ENCODE results near the gene CD58. TPM values are rescaled to one million over a fixed set of nuclear protein-coding genes. Genes with fewer than 3 reads are reported as not detected.

The CD58 gene
- total RNA-seq, 2 experiments from 2014 or later: 23.6 to 25.1 TPM

- Mint-ChIP-seq H3K4me3 (no peak overlapping the region), H3K4me1 (peaks cover 14% of the 10 kb centered on the region), H3K36me3 (no peaks in the 10 kb centered on the region), H3K9me3 (no peaks in the 10 kb centered on the region), H3K27me3 (peaks cover 13% of the 10 kb centered on the region), H3K27ac (no peak overlapping the region)
- POLR2A ChIA-PET: no interaction called here
- DNase-seq (no peak), ATAC-seq (ENCODE audit: low read depth) (no peak)
These were observed 79.0 kb downstream of the CD58 start for GRCh38 chr1:116491700-116492357.

DNA sequence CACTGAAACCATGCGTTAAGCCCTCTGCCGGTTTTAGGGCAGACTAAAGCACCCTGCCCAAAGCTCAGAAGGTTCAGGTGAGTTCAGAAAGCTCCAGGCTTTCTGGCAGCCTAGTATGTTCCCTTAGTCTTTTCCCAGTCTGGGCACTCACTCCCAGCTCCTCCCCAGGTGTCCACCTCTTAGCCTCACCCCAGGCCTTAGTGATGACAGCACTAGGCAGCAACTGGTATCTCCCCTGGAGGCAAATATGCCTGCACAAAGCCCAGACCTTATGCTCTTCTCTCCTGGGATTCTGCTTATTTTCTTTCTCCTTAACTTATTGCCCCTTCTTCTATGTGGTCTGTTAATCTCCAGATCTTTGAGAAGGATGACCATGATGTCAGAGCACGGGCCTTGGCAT lies 80.2 kb downstream of the CD58 start:
- POLR2A ChIA-PET: no interaction called here

GRCh38 chr1:116489231-116489697 lies 81.6 kb downstream of the CD58 start:
- H3K4me1 Mint-ChIP-seq: peaks cover 8% of the 10 kb centered on the region
- POLR2A ChIA-PET: no interaction called here
- no peaks in the 10 kb centered on the region for H3K9me3 Mint-ChIP-seq
- H3K27ac Mint-ChIP-seq: no peak overlapping the region
- H3K27me3 Mint-ChIP-seq: peaks cover 13% of the 10 kb centered on the region
- no peak overlapping the region for H3K4me3 Mint-ChIP-seq
- ATAC-seq (ENCODE audit: low read depth) (no peak), DNase-seq (no peak)
- H3K36me3 Mint-ChIP-seq: no peaks in the 10 kb centered on the region

More for the DNA sequence above, 80.2 kb downstream of the CD58 start:
- Mint-ChIP-seq H3K4me3 (no peak overlapping the region), H3K36me3 (no peaks in the 10 kb centered on the region), H3K9me3 (no peaks in the 10 kb centered on the region), H3K27ac (no peak overlapping the region), H3K4me1 (peaks cover 10% of the 10 kb centered on the region), H3K27me3 (peaks cover 13% of the 10 kb centered on the region)
- DNase-seq: no peak
- no peak for ATAC-seq (ENCODE audit: low read depth)

DNA sequence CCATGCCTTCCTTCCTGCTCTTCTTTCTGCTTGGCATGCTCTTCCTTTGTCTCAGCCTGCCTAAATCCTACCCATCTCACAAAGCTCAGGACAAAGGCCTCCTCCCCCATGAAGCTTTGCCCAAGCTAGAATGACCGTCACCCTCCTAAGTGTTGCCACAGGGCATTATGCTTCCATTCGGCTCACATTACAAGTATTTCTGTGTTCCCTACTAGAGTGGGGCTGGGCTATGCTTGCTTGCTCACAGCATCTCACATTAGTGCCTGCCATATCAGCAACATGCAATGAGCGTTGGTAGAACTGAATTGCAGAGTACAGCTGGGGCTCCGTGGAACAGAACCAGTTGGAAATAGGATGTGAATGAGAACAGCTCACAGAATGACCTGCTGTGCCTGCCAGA lies 82.8 kb downstream of the CD58 start:
- H3K27ac Mint-ChIP-seq: no peak overlapping the region
- peaks cover 8% of the 10 kb centered on the region for H3K4me1 Mint-ChIP-seq
- H3K9me3 Mint-ChIP-seq: no peaks in the 10 kb centered on the region
- H3K27me3 Mint-ChIP-seq: peaks cover 13% of the 10 kb centered on the region
- H3K4me3 Mint-ChIP-seq: no peak overlapping the region
- no peak for ATAC-seq (ENCODE audit: low read depth)
- no peaks in the 10 kb centered on the region for H3K36me3 Mint-ChIP-seq
- DNase-seq: no peak
- POLR2A ChIA-PET: no interaction called here

- POLR2A ChIA-PET: no interaction called here
- ATAC-seq (ENCODE audit: low read depth) (no peak), DNase-seq (no peak)
- H3K27me3 Mint-ChIP-seq: peaks cover 13% of the 10 kb centered on the region
- peaks cover 8% of the 10 kb centered on the region for H3K4me1 Mint-ChIP-seq
- H3K9me3 Mint-ChIP-seq: no peaks in the 10 kb centered on the region
- no peak overlapping the region for H3K4me3 Mint-ChIP-seq
- no peak overlapping the region for H3K27ac Mint-ChIP-seq
- no peaks in the 10 kb centered on the region for H3K36me3 Mint-ChIP-seq
These were observed 83.2 kb downstream of the CD58 start for GRCh38 chr1:116487583-116487982.

DNA sequence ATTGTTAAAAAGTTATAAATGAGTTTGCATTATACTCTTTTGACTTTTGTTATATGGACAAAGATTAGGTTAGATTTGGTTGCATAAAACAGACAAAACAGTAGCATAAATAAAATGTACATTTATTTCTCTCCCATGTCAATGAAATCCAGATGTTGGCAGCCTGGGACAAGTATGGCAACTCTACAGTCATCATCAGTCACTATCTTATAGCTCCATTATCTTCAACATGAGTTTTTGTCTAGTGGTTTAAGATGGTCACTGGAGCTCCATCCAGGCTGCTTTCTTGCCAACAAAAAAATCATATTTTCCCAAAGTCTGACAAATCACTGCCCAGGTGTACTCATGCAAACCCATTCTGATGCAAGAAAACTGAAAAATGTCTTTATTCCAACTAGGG lies 83.8 kb downstream of the CD58 start:
- Mint-ChIP-seq H3K27ac (no peak overlapping the region), H3K27me3 (peaks cover 13% of the 10 kb centered on the region), H3K4me1 (peaks cover 8% of the 10 kb centered on the region), H3K36me3 (no peaks in the 10 kb centered on the region), H3K9me3 (no peaks in the 10 kb centered on the region), H3K4me3 (no peak overlapping the region)
- ATAC-seq (ENCODE audit: low read depth): no peak
- DNase-seq: no peak
- POLR2A ChIA-PET: no interaction called here

DNA sequence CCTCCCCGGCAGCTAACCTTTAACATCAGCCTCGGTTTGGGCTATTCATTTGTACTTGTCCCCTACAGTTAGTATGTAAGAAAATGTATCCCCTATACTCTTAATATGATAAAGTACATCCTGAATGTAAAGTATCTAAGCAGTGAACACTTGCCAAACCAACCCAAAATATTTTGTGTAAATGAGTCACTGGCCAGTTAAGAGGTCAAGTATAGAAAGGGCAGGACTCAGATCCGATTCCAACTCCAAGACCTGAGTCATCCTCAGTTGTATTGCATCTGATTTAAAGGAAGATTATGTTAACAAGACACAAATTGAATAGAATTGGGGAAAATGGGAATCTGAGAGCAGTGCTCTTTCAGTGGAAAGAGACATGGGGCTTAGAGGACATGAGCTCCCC lies 84.4 kb downstream of the CD58 start:
- Mint-ChIP-seq H3K9me3 (no peaks in the 10 kb centered on the region), H3K27ac (no peak overlapping the region), H3K4me3 (no peak overlapping the region), H3K4me1 (peaks cover 8% of the 10 kb centered on the region), H3K27me3 (peaks cover 13% of the 10 kb centered on the region), H3K36me3 (no peaks in the 10 kb centered on the region)
- POLR2A ChIA-PET: no interaction called here
- no peak for ATAC-seq (ENCODE audit: low read depth)
- DNase-seq: no peak

DNA sequence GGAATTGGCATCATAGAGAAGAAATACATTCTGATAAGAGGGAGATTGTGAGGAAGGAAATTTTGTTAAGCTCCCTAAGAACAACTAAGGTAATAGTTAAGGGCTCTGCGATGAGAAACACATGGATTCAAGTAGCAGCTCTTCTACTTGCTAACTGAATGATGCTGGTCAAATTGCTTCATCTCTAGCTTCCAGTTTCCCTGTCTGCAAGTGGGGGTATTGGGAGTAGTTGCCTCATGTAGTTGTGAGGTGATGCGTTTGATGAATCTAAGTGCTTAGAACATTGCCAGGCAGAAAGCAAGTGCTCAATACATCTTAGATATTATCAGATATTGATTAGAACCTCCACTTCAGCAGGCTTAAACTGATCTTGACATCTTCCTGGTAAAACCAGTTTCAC lies 84.8 kb downstream of the CD58 start:
- POLR2A ChIA-PET: interaction anchor here (2.1 kb wide), 1 partner anchor 346 kb away, joined by 22 read pairs; no protein-coding TSS in a partner anchor
- ATAC-seq (ENCODE audit: low read depth): no peak
- Mint-ChIP-seq H3K4me1 (peaks cover 7% of the 10 kb centered on the region), H3K36me3 (no peaks in the 10 kb centered on the region), H3K27me3 (peaks cover 13% of the 10 kb centered on the region), H3K27ac (no peak overlapping the region), H3K9me3 (no peaks in the 10 kb centered on the region), H3K4me3 (no peak overlapping the region)
- no peak for DNase-seq

DNA sequence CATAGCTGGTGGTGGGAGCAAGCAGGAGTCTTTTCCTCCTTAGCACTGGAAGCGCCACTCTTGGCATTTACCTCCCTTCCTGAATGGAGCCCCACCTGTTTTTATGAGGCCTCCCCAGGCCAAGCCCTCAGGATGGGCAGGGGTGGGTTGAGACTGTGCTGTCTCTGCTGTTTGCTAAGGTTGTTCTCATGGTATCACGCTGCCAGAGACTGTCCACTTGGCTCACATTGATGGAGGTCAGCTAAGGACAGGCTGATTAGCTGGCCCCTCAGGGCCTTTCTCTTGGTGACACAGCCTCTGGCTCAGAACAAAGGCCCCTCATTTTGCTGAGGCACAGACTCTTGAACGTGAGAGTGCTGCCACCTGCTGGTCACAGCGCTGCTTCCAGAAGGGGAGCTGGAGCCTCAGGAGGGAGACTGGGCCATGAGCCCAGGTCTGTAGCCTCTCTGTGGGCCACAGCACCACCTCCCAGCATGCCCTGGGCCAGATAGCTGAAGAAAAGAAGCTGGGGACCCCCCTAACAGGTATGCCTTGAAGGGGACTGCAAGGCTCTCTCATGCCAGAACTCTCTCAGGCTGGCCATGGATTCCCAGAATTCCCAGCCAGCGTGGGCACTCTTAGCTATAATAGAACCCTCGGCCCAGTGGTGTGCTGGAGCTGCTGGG lies 85.6 kb downstream of the CD58 start:
- Mint-ChIP-seq H3K27ac (no peak overlapping the region), H3K4me3 (no peak overlapping the region), H3K4me1 (peaks cover 6% of the 10 kb centered on the region), H3K36me3 (no peaks in the 10 kb centered on the region), H3K9me3 (no peaks in the 10 kb centered on the region), H3K27me3 (peaks cover 13% of the 10 kb centered on the region)
- DNase-seq (peak; percentile 89), ATAC-seq (ENCODE audit: low read depth) (peak; percentile 91)
- POLR2A ChIA-PET: interaction anchor here (0.6 to 2.1 kb wide), 2 partner anchors 346 to 356 kb away, joined by 3 to 22 read pairs; no protein-coding TSS in a partner anchor

GRCh38 chr1:116483481-116484309 lies 87.1 kb downstream of the CD58 start:
- Mint-ChIP-seq H3K27me3 (peaks cover 13% of the 10 kb centered on the region), H3K27ac (no peak overlapping the region), H3K9me3 (no peaks in the 10 kb centered on the region), H3K36me3 (no peaks in the 10 kb centered on the region), H3K4me3 (no peak overlapping the region), H3K4me1 (no peaks in the 10 kb centered on the region)
- ATAC-seq (ENCODE audit: low read depth): no peak
- POLR2A ChIA-PET: interaction anchor here (0.5 to 2.1 kb wide), 3 partner anchors 15 to 344 kb away, joined by 5 to 22 read pairs (median 5); no protein-coding TSS in a partner anchor
- DNase-seq: no peak

DNA sequence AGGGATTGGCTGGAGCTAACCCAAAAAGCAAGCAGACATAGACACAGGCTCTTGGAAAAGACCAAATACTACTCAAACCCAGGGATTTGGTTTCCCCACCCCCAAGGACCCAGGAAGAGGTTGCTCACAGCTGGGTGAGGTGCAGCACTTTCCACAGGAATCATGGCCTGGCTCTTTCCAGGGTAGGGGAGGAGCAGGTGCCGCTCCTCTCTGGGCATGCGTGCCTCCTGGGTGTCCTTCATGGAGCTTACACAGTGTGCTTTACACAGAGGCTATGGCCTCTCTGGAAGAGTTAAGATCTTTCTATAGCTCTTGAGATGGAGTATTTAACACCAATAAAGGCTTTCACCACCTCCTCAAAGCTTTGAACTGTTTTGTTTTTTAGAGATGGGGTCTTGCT lies 88.3 kb downstream of the CD58 start:
- ATAC-seq (ENCODE audit: low read depth): no peak
- Mint-ChIP-seq H3K27me3 (peaks cover 5% of the 10 kb centered on the region), H3K36me3 (no peaks in the 10 kb centered on the region), H3K9me3 (no peaks in the 10 kb centered on the region), H3K27ac (no peak overlapping the region), H3K4me1 (no peaks in the 10 kb centered on the region), H3K4me3 (no peak overlapping the region)
- no peak for DNase-seq
- POLR2A ChIA-PET: no interaction called here

DNA sequence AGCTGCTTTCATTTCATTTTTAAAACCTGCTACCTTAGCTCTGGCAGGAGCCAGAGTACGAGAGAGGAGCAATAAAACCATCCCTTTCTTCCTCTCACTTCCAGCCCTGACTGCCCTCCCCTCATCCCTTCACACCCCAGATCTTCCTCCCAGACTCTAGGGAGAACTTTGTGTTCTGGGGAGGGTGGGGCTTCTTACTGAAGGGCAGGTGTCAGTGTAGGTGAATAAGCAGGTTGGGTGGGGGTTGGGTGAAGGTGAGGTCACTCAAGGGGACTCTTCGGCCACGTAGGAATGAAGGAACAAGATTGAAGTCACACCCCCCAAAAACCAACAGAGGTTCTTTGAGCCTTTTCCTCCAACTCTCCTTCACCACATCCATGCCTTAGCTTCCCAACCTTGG lies 88.9 kb downstream of the CD58 start:
- H3K27me3 Mint-ChIP-seq: peaks cover 1% of the 10 kb centered on the region
- no peak for DNase-seq
- H3K4me3 Mint-ChIP-seq: no peak overlapping the region
- no peaks in the 10 kb centered on the region for H3K9me3 Mint-ChIP-seq
- no peak overlapping the region for H3K27ac Mint-ChIP-seq
- POLR2A ChIA-PET: no interaction called here
- no peaks in the 10 kb centered on the region for H3K36me3 Mint-ChIP-seq
- H3K4me1 Mint-ChIP-seq: no peaks in the 10 kb centered on the region
- ATAC-seq (ENCODE audit: low read depth): no peak

- Mint-ChIP-seq H3K27me3 (peaks cover 2% of the 10 kb centered on the region), H3K9me3 (no peaks in the 10 kb centered on the region), H3K4me1 (no peaks in the 10 kb centered on the region), H3K4me3 (no peak overlapping the region), H3K27ac (no peak overlapping the region), H3K36me3 (no peaks in the 10 kb centered on the region)
- DNase-seq: no peak
- POLR2A ChIA-PET: no interaction called here
- ATAC-seq (ENCODE audit: low read depth): no peak
These were observed 92.2 kb downstream of the CD58 start for GRCh38 chr1:116478621-116479020.

Data from activated naive CD8-positive, alpha-beta T cell treated with anti-CD3 and anti-CD28 coated beads, Interleukin-2, amount 10 ng/mL, durations not matched to agents 7 days and 5 days (primary cell).